ENCODE results near the gene NUCKS1.

Gene NUCKS1, protein sequence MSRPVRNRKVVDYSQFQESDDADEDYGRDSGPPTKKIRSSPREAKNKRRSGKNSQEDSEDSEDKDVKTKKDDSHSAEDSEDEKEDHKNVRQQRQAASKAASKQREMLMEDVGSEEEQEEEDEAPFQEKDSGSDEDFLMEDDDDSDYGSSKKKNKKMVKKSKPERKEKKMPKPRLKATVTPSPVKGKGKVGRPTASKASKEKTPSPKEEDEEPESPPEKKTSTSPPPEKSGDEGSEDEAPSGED

DNA sequence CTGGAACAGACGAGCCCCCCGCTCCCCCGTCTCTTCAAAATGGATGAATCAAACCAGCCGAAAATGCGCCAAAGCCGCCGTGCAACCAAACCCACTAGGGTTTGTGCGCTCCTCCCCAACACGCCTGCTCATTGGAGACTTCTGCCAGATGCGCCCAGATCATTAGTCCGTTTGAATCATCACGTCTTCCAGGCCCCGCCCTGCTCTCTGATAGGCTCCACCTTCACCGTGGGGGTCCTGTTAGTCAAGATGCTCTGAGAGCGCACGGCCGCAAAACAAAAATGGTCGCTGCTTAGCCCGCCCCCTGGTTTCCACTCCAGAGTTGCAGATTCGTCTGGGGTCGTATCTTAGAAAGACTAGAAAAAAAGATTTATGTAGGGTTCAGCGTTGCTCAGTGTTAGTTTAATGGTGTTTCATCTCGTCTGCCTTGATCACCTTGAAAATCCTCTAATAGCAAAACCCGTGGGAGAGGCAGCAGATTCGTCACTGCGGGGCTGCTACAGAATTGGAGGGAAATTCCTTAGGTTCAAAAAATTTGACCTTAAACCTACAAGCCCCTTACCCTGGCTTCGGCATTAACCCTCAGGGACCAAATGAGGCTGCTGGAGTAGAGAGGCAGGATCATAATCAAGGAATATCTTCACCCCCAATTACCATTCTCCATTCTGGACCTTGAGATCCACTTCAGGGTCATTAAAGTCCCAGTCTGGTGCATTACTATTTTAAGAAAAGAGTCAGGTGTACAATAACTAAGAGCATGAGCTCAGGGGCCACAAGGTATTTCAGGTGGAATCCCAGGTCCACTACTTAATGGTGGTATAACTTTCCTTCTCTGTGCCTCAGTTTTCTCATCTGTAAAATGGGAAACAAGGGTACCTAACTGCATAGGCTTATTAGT is at the start of gene NUCKS1:
Gene NUCKS1, minus strand, starts transcription at position 45 of the 898 bp plus-strand sequence. CDS start 209 bp downstream, outside the sequence.
- peak; percentile 97 for DNase-seq (ENCODE audit: low read depth, low spot score)

DNA sequence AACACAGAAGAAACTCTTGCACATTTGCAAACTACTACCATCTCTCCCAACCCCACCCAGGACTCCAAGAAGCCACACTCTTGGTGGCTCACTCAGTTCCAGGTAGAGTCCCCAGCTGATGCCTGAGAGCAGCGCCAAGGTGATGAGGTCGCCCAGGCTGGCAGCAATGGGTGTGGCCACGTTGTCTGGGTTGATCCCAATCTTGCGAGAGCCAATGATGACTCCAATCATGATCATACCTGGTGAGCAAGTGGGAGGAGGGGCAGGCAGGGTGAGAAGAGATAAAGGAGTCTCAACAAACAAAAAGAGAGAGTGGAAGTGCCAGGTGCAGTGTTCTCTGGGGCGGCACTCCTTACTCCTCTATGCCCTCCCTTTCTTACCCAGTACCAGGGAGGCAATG is 48.6 kb upstream of the NUCKS1 start:
- DNase-seq (ENCODE audit: low read depth, low spot score) = no peak

DNA sequence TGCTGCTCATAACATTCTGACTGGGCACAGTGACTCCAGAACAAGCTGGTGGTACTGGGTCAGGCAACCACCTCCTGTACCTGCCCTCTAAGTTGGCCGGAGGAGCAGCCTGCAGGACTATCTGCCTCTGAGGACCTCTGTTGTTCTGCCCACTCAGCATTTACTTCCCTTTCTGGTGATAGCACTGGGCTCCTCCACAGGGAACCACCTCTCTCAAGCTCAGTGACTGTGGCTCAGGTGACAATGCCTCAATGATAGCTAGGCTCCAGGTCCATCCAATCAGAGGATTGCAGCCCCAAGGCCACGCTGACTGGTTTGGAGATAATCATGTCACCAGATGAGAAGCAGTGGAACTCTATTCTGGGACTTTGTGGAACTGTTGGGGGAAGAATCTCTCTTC is 47.2 kb upstream of the NUCKS1 start:
- no peak for DNase-seq (ENCODE audit: low read depth, low spot score)

DNA sequence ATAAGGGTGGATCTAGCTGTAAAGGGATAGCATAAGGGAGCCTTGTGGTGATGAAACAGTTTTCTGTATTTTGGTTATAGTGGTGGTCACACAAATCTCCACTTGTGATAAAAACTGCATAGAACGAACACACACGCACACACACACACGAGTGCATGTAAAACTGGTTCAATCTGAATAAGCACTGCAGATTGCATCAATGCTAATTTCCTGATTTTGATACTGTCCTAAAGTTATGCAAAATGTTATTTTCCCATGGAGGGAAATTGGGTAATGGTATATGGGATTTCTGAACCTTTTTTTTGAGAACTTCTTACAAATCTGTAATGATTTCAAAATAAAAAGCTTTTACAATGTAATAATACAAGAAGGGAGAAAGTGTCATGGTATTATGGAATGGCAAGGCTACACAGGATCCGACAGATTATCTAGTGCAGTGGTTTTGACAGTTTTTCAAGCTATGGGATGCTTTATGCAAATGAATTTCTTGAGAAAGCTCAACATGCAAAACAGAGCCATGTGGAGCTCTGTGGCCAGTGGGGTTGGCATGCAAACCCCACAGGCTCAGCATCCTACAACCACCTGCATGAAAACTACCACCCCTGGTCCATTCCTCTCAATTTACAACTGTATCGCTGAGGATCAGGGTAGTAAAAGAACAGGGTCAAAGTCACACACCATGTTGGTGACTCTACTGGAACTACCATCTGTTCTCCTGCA is 44.2 kb upstream of the NUCKS1 start:
- DNase-seq (ENCODE audit: low read depth, low spot score) = no peak

DNA sequence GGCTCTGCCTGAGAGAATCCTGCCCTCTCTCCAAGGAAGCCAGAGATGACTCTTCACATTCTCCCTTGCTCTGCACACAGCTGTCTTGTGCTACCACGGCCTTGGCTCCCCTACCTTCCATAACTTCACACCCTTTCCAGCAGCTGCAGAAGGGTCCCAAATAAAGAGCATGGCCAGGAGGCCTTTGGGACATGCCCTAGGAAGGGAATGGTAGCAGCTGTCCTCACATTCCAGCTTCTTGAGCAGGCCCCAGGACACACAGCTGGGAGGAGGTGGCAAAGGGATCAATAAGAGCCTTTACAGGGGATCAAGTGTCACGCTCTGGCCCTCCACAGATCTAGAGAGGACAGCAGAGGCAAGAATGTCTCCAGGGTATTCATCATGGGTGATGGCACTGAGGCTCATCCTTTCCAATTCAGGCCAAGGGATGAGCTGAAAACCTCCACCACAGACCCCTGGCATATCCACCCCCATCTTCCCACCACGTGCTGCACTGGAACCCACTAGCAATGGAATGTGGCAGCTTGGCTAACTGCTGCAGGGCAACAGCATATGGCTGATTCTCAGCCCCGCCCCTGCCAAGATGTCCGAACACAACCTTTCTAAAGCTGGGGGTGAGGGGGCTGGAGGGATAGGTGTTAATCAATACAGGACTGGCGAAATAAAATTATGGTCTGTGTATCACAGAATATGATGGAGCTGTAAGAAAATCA is 43.1 kb upstream of the NUCKS1 start:
- DNase-seq (ENCODE audit: low read depth, low spot score) = no peak

DNA sequence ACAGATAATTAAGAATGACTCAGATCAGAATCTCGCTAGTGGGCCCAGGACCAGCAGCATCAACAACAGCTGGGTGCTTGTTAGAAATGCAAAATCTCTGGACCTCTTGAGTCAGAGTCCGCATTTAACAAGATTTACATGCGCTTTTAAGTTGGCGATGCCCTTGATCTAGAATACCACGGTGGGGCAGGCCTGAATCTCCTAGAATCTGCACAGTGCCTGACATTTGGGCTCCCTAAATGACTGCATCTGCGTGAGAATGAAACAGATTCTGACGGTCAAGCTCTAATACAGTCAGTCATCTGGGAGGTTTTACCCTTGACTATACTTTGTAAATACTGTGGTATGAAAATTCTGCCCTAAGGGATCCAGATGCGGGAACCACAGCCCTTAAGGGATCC is 42.5 kb upstream of the NUCKS1 start:
- no peak for DNase-seq (ENCODE audit: low read depth, low spot score)

DNA sequence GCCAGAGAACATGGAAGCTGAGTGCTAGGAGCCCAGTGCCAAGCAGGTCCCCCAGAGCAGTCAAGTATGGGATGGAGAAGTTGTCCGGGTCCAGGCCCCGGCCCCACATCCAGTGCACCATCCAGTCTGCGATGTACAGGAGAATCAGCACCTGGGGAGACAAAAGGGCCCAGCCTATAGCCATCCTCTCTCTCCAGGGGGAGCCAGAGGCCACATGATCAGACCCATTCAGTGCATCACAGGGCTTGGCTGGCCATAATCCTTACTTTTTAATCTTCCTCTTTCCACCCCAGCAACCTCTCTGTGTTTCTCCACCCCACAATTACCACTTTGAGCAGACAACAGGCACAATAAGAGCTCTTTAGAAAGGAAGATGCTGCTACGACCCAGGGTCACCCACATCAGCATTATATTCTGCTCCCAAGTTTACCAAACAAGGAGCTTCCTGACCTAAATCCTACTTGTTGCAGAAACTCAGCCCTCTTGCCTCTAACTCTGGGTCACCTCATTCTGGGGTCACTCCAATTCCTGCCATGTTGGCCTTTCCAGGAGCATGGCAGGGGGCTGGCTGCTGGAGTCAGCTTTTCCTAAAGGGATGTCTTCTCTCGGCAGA is 41.7 kb upstream of the NUCKS1 start:
- no peak for DNase-seq (ENCODE audit: low read depth, low spot score)

DNA sequence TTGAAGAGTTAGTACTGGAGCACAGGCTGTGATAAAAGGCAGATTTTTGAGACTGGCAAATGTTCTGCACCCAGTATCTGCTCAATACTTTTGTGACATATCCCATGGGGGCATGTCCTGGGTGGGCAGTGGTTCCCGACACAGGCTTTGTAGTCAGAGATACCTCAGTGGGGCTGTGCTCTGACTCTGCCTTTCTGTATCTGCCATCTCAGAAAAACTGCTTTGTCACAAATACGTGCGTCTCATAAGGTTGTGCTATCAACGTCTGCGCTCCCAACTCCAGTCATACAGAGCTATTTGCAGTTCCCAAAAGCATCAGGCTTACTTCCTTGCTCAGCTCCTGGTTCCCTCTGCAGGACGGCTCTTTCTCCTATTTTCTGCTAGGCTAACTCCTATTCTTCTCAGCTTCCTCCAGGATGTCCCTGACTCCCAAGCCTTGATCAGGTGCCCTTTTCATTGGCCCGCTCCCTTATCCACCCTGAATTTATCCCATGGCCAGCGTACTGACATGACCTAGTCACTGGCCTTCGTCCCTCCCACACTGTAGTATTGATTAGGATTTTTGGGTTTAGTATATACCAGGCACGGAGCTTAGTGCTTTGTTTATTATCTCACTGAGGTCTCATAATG is 37.4 kb upstream of the NUCKS1 start:
- no peak for DNase-seq (ENCODE audit: low read depth, low spot score)

DNA sequence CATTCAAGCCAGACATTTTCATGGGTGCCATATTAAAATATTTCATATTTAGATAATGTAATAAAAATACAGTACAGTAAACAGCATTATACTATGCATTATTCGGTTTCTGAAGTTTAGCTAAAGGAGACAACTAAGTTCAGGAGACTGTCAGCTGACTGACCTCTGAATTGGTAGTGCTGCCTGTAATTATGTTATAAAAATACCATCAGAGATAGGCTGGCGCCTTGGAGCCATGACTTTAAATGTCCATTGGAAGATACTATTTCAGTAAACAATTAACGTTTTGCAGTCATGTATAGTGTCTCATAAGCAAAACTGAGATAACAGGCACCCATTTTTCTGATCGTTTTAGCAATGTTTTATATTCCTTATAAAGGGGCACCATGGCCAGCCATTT is 36.6 kb upstream of the NUCKS1 start:
- DNase-seq (ENCODE audit: low read depth, low spot score) = no peak

DNA sequence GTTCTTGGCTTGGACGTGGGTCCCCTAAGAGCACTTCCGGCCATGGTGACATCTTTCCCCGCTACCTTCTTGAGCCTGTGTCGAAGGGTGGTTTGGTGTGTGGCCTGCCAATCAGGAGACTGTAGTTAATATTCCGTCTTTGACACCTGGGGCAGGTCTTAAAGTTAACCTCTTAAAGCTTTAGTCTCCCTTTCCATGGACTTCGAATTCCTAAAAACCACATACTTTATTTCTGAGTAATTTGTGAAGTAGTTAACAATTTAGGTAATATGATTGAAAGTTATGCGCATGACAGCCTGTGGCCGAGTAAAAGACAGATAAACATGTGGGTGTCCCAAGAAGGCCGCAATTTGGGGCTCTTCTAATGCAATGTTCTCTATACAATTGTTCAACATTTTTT is 35.5 kb upstream of the NUCKS1 start:
- DNase-seq (ENCODE audit: low read depth, low spot score) = no peak

DNA sequence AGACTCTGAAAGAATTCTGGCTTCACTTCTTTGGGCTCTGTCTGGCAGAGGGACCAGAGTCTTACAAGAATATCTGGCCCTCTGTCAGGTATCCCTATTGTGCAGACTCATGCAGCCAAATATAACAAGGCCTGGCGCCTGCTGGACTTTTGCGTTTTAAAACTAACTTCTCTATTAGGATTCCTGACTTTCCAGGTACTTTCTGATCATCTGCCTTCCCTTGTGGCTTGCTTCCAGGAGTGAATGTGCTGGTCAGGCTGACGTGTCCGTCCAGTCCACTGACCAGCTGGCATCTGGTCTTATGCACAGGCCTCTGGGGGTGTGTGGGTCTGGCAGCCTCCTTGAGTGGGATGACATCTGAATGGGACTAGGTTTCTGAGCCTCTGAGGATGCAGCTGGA is 33.9 kb upstream of the NUCKS1 start:
- no peak for DNase-seq (ENCODE audit: low read depth, low spot score)

DNA sequence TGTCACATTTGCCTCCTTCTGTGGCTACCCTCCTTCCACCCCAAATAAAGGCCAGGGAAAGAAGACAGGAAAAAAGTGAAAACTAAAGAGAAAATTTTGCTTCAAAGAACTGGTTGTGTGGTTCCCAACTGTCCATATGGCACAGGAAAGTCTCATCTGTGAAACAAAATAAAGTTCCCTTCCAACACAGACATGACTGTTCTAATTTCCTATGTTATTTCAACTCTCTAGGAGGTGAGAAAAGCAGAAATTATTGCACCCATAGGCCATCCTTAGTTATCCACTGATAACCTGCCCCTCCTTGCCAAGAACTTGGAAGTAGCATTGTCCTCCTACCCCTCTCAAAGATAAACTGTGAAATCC is 33.4 kb upstream of the NUCKS1 start:
- no peak for DNase-seq (ENCODE audit: low read depth, low spot score)

DNA sequence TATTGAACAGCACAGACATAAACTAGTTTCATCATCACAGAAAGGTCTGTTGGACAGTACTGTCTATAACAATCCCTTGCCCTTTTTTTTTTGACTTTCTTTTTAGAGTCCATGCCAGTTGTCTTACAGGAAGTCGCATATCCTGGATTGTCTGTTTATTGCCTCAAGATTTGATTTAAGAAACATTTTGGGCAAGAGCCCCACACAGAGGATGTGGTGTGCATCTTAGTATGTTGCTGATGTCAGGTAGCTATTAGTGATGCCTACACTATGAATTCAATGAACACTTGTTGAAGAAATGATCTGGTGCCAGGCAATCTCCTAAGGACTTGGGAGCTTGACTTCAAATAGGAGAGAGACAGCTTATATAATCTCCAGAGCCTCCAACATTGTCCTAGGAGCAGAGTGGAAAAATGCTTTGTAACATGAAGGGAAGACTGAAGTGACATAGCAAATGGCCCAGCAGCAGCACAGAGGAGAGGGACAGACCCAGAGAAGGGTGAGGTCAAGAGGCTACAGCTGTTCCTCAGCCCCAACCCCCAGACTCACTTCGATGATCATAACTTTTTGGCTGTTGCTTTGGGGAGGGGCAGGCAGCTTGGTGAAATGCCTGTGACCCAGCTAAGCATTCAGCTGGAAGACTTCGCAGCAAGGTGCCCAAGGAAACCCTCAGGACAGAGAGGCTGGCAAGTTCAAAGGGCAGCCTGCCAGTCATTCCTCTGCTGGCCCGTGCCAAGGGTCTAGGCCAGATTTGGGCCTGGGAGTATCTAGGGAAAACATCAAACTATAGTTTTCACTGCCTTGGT is 32.8 kb upstream of the NUCKS1 start:
- DNase-seq (ENCODE audit: low read depth, low spot score) = no peak

DNA sequence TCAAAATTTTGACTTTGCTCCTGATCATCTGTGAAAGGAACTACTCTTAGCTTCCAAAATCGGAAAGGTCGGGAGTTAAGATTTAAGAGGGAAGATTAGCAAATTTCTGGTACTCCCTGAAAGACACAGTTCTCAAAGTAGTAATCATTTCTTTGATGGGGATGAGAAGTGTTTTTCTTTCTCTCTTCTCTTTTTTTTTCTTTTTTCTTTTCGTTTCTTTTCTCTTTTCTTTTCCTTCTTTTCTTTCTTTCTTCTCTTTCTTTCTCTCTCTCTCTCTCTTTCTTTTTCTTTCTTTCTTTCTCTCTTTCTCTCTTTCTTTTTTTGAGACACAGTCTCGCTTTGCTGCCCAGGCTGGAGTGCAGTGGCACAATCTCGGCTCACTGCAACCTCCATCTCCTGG is 30.4 kb upstream of the NUCKS1 start:
- no peak for DNase-seq (ENCODE audit: low read depth, low spot score)

DNA sequence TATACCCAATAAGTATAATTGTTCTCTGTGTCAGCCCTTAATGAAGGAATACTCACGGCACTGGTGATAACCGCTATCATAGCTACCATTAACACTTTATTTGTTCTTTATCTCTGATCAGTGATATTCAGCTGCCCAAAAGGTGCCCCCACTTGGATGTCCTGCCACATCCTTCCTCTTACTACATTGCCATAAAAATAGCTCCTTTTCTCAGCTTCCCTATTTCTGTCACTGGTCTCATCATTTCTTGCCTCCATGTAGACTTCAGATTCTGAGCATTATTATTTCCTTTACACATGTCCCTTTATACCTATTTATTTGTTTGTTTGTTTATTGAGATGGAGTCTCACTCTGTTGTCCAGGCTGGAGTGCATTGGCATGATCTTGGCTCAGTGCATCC is 28.0 kb upstream of the NUCKS1 start:
- DNase-seq (ENCODE audit: low read depth, low spot score) = no peak

DNA sequence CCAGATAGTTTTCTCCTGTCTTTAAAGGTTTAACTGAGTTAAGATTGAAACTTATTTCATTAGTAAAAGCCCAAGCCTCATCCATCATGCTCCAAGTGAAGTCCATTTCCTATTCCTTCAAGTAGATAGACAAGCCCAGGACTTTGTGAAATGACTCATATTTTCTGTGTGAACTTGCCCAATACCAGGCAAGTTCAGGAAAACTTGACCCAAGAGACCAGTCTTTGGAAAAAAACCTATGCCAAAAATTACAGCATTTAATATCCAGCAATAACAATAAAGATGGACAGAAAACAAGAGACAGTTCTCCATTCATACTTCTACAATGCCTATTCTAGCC is 25.7 kb upstream of the NUCKS1 start:
- DNase-seq (ENCODE audit: low read depth, low spot score) = no peak

DNA sequence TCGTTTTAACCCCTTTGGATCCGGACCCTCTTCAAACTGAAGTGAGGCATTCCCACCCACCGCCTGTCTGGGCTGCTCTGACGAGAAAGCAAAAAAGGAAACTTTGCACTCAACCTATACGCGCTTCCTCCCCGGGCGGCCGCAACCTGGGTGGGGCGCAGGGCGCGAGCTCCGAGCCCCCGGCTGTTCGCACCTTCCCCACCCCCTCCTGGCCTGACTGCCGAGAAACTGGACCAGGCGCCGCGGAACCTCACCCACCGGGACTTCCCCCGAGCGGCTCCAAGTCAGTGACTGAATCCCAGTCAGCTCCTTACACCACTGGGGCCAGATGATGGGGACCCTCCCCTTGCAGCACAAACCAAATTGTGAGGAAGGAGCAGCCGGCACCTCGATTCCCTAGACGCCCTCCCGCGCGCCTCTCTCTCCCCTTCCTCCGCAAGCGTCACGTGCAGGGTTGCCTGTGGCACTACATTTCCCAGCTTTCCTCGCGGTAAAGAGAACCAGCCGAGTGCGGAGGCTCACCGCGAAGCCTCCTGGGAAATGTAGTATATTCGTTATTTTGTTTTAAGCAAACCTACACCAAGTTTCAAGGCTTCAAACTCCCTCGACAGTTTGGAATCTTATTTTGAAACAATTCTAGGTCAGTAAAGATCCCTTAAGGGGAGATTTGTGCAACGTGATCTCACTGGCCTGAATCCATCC is 25.2 kb upstream of the NUCKS1 start, which contains the start of gene RAB29:
Gene RAB29, minus strand, starts transcription at position 468 of the 702 bp plus-strand sequence. CDS start 526 bp downstream, outside the sequence.
- DNase-seq (ENCODE audit: low read depth, low spot score) = peak; percentile 41

DNA sequence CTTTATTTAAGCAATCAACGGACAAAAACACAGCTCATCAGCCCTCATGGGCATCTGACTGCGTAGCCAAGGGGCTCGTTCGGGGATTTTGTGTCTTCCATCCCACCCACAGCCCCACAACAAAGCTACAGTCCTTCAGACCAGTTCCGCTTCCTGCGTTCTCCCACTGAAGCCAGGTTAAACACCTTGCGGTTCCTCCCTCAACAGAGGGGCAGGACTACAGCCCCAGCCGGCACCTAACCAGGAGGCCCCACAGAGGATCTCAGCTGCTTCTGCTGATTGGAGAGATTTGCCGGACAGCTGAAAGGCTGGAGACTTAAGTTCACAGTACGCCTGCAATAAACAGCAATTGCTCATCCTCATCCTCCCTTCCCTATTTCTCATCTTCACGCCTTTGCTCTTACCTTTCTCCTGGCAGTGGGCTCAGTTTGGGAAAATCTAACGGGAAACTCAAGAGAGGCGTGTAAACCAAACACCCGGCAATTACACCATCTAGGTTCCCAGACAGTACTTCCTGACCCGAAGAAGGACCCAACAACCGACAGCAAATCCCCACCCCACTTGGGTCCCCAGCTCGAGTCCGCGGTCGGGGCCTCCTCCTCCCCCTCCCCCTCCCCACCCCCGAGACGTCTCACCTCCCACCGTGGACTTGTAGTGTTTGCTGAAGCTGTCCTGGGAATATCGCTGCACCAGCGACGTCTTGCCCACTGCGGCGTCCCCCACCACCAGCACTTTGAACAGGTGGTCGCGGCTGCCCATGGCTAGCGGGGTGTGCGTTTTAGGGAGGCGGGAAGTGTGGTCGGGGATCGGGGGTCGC is 24.4 kb upstream of the NUCKS1 start:
- no peak for DNase-seq (ENCODE audit: low read depth, low spot score)

DNA sequence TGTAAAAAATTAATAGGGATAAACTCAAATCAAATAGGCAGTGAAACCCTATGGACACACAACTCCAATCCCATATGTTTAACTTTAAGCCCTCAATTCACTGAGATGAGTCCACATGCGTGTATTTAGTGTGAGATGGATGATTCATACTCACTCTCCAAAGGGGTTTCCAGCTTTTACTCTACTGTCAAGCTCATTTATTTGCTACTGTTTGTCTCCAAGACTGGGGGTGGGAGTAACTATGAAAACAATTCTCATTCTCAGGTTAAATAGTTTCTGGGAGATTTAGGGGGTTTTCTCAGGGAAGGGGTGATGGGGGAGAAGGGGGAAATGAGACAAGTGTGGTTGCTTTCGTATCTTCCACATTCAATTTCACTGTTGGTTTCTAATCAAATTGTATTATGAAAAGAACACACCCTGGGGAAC is 22.6 kb upstream of the NUCKS1 start:
- no peak for DNase-seq (ENCODE audit: low read depth, low spot score)
